Cardiac muscle cell (in vitro differentiated cells and primary cell): ENCODE measurements around the gene TIMM50. TPM values are rescaled to one million over a fixed set of nuclear protein-coding genes. Genes with fewer than 3 reads are reported as not detected.

Experiments used
- DNase-seq, 2 donors: peaks; one replicate each; pipeline versions ENCODE4 v3.0.0 to v3.0.0-alpha.2; 2010 to 2017; ENCODE audit warnings: low read depth in 1 of 2, low spot score in 1 of 2
- H3K27ac ChIP-seq: fragments of 200-600 bp; sonication (generic); 2 replicates; pipeline ENCODE4 v1.5.1; 2016
- H3K27me3 ChIP-seq: fragments of 200-600 bp; sonication (generic); 2 replicates; pipeline ENCODE4 v1.6.0; 2016; ENCODE audit warnings: control low read depth
- H3K36me3 ChIP-seq: fragments of 200-600 bp; sonication (generic); 2 replicates; pipeline ENCODE4 v1.5.1; 2016; ENCODE audit warnings: control low read depth
- H3K4me1 ChIP-seq: fragments of 200-600 bp; sonication (generic); 2 replicates; pipeline ENCODE4 v1.8.1; 2017; ENCODE audit warnings: low read depth, mild to moderate bottlenecking, mixed run types
- H3K4me3 ChIP-seq: fragments of 200-600 bp; sonication (generic); 2 replicates; pipeline ENCODE4 v1.5.1; 2016; ENCODE audit warnings: mild to moderate bottlenecking
- H3K9me3 ChIP-seq: fragments of 200-600 bp; sonication (generic); 2 replicates; pipeline ENCODE4 v1.5.1; 2017; ENCODE audit warnings: low read depth, mild to moderate bottlenecking, control low read depth
- polyA plus RNA-seq: library from polyadenylated mRNA; unstranded; fragments of >200 nt; fragmentation: Nextera tagmentation; extraction: Ambion mirVana; gene quantifications from 2 replicates; pipeline ENCODE4 v1.2.1, GENCODE V29; 2016
- total RNA-seq: library from RNA; depleted of rRNA; stranded (reverse); fragments of >200 nt; gene quantifications from 2 replicates; pipeline ENCODE4 v1.2.3, GENCODE V29; 2016
- TF ChIP-seq, protein P1 (sequence below): IDR thresholded peaks from 2 replicates; pipeline ENCODE4 v1.5.1; 2012; ENCODE audit warnings: low read depth, mild to moderate bottlenecking, low read length

TIMM50 gene
- total and polyA plus RNA-seq, 2 experiments from 2014 or later = 80.4 to 93.3 TPM

GRCh38 chr19:39465956-39466747 is 14.5 kb upstream of the TIMM50 start:
- TF ChIP-seq, protein P1, sequence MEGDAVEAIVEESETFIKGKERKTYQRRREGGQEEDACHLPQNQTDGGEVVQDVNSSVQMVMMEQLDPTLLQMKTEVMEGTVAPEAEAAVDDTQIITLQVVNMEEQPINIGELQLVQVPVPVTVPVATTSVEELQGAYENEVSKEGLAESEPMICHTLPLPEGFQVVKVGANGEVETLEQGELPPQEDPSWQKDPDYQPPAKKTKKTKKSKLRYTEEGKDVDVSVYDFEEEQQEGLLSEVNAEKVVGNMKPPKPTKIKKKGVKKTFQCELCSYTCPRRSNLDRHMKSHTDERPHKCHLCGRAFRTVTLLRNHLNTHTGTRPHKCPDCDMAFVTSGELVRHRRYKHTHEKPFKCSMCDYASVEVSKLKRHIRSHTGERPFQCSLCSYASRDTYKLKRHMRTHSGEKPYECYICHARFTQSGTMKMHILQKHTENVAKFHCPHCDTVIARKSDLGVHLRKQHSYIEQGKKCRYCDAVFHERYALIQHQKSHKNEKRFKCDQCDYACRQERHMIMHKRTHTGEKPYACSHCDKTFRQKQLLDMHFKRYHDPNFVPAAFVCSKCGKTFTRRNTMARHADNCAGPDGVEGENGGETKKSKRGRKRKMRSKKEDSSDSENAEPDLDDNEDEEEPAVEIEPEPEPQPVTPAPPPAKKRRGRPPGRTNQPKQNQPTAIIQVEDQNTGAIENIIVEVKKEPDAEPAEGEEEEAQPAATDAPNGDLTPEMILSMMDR = no peak
- Histone ChIP-seq H3K4me3 (no peak overlapping the region), H3K27me3 (no peaks in the 10 kb centered on the region), H3K36me3 (peaks cover 65% of the 10 kb centered on the region), H3K4me1 (no peaks in the 10 kb centered on the region), H3K9me3 (no peaks in the 10 kb centered on the region), H3K27ac (no peak overlapping the region)
- no peak for DNase-seq

GRCh38 chr19:39467941-39468340 is 12.7 kb upstream of the TIMM50 start:
- H3K27ac ChIP-seq = no peak overlapping the region
- TF ChIP-seq, protein P1 = no peak
- no peaks in the 10 kb centered on the region for H3K27me3 ChIP-seq
- no peak overlapping the region for H3K4me3 ChIP-seq
- DNase-seq = no peak
- peaks cover 76% of the 10 kb centered on the region for H3K36me3 ChIP-seq
- H3K9me3 ChIP-seq = no peaks in the 10 kb centered on the region
- H3K4me1 ChIP-seq = no peaks in the 10 kb centered on the region

- H3K4me3 ChIP-seq = no peak overlapping the region
- TF ChIP-seq, protein P1 = no peak
- peaks cover 76% of the 10 kb centered on the region for H3K36me3 ChIP-seq
- no peaks in the 10 kb centered on the region for H3K4me1 ChIP-seq
- H3K9me3 ChIP-seq = no peaks in the 10 kb centered on the region
- DNase-seq = no peak
- H3K27me3 ChIP-seq = no peaks in the 10 kb centered on the region
- no peak overlapping the region for H3K27ac ChIP-seq
Measured at GRCh38 chr19:39469036-39469435, 11.6 kb upstream of the TIMM50 start.

DNA sequence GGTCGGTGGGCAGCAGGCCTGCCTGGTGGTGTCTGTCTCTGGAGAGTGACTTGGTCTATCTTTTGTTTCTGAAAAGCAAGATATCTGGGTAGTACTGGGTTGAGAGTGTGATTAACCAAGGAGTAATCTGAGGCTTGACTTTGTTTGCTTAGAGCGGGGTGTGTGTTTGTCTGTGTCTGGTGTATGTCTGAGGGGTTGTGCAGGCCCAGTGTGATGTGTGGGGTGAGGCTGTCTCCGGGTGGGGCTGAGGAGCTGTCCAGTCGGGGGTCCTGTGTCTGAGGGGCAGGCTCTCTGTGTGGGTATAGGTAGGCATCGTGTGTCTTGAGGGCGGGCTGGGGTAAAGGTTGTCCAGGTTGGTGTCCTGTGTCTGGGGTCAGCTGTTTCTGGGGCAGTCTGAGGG is 11.1 kb upstream of the TIMM50 start:
- Histone ChIP-seq H3K9me3 (no peaks in the 10 kb centered on the region), H3K36me3 (peaks cover 76% of the 10 kb centered on the region), H3K27ac (no peak overlapping the region), H3K27me3 (no peaks in the 10 kb centered on the region), H3K4me1 (no peaks in the 10 kb centered on the region), H3K4me3 (no peak overlapping the region)
- TF ChIP-seq, protein P1 = no peak
- no peak for DNase-seq

GRCh38 chr19:39470724-39471339 is 9.8 kb upstream of the TIMM50 start:
- no peak overlapping the region for H3K27ac ChIP-seq
- H3K9me3 ChIP-seq = no peaks in the 10 kb centered on the region
- DNase-seq = no peak
- TF ChIP-seq, protein P1 = no peak
- no peaks in the 10 kb centered on the region for H3K4me1 ChIP-seq
- H3K4me3 ChIP-seq = no peak overlapping the region
- H3K36me3 ChIP-seq = peaks cover 67% of the 10 kb centered on the region
- no peaks in the 10 kb centered on the region for H3K27me3 ChIP-seq
